ENCODE results near the gene INPP4A.

The INPP4A gene

GRCh38 chr2:98637401-98638147 is 192.9 kb downstream of the INPP4A start:
- DNase-seq (ENCODE audit: low read depth in 2 of 2), result peak in 1 of 2 donors; percentile 10

- no peak for DNase-seq (ENCODE audit: low read depth in 2 of 2)
Measured at GRCh38 chr2:98643496-98644100, 198.9 kb downstream of the INPP4A start.
